Measurements from ENCODE around the gene PGA4. TPM values are rescaled to one million over a fixed set of nuclear protein-coding genes. Genes with fewer than 3 reads are reported as not detected.
"Not testable (repeated sequence)": the region's sequence is repeated elsewhere in the genome, so short reads cannot be mapped to it uniquely, and the experiment has no call there.

PGA4 gene
- total and polyA plus RNA-seq, 2 of the 8 experiments (the other 6 are each of a cell fraction or from before 2014, with no cell fraction given): 1.3 TPM; not detected in 1

DNA sequence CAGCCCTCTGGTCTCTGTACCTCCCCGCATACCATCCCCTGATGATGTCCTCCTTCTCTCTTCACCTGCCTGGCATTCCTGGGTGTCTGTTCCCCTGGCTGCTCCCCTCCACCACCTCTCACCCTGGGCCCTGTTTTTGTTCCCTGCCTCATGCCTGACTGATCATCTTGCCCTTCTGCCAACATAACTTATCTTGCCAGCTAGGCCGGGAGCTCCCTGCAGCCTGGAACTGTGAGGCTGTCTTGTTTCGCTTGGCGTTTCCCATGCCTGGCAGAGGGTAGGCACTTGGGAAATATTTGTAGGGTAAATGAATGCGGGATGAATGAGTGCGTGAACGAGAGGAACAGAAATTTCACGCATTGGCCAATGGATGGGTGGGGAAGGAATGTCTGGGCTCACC lies 27.1 kb downstream of the PGA4 start:
- not testable (repeated sequence) for FAIRE-seq; H3K27ac ChIP-seq (ENCODE audit: low read depth, low read length); H2BK15ac ChIP-seq (ENCODE audit: low read length); H3K79me2 ChIP-seq (ENCODE audit: control insufficient read depth in 1 of 2, insufficient read depth in 2 of 2, low read length in 2 of 2); H4K20me1 ChIP-seq (replicated peaks in 1 of 2; ENCODE audit: control insufficient read depth in 1 of 2, insufficient read depth in 2 of 2, low read length in 2 of 2); H3K18ac ChIP-seq (ENCODE audit: extremely low read depth, low read length); H4K8ac ChIP-seq (ENCODE audit: extremely low read depth, insufficient read depth, low read length); H3K9ac ChIP-seq (replicated peaks in 1 of 4; ENCODE audit: extremely low read depth in 1 of 4, low read depth in 3 of 4, low read length in 3 of 4); H2AK5ac ChIP-seq (ENCODE audit: low read depth, low read length); H3K14ac ChIP-seq (ENCODE audit: insufficient read length); H3K27me3 ChIP-seq (replicated peaks in 1 of 4; ENCODE audit: control insufficient read depth in 3 of 4, extremely low read depth in 1 of 4, insufficient read depth in 3 of 4, low read length in 3 of 4); H3K23ac ChIP-seq (ENCODE audit: insufficient read length); H3K4me2 ChIP-seq (ENCODE audit: insufficient read depth in 1 of 2, low read depth in 2 of 2, low read length in 2 of 2); DNase-seq (ENCODE audit: low read depth in 1 of 2, low spot score in 2 of 2); H2AFZ ChIP-seq (ENCODE audit: low read length); H4K5ac ChIP-seq (ENCODE audit: insufficient read length, low read depth, low read length); H3K4me1 ChIP-seq (replicated peaks in 1 of 4; ENCODE audit: control insufficient read depth in 3 of 4, insufficient read depth in 4 of 4, low read length in 3 of 4); H2BK5ac ChIP-seq (ENCODE audit: low read depth, low read length); H3K9me3 ChIP-seq (ENCODE audit: insufficient read depth in 2 of 2, low read depth in 1 of 2, low read length in 1 of 2); H3K56ac ChIP-seq (replicated peaks; ENCODE audit: insufficient read length, low read depth, low read length); H2BK12ac ChIP-seq (ENCODE audit: low read depth, low read length); H3K23me2 ChIP-seq (ENCODE audit: low read depth, low read length); H3K4ac ChIP-seq (replicated peaks; ENCODE audit: insufficient read length, low read depth, low read length); H2BK20ac ChIP-seq (ENCODE audit: low read length); H3K79me1 ChIP-seq (ENCODE audit: low read depth, low read length); H2BK120ac ChIP-seq (replicated peaks; ENCODE audit: low read depth, low read length); H3K4me3 ChIP-seq (ENCODE audit: extremely low read depth in 1 of 4, insufficient read depth in 2 of 4, low read depth in 3 of 4, low read length in 4 of 4); H3K36me3 ChIP-seq (ENCODE audit: control insufficient read depth in 2 of 4, insufficient read depth in 4 of 4, low read length in 3 of 4); H4K91ac ChIP-seq (replicated peaks; ENCODE audit: insufficient read length, low read length)
- ChIA-PET POLR2A (ENCODE audit: partially characterized antibody) (interaction anchor here (1.4 kb wide), 1 partner anchor 48 kb away, joined by 3 read pairs; no protein-coding TSS in a partner anchor), CTCF (ENCODE audit: partially characterized antibody) (interaction anchor here (0.6 to 4.8 kb wide), 3 partner anchors 27 to 136 kb away, joined by 3 to 19 read pairs (median 4); no protein-coding TSS in a partner anchor)
- WGBS, 2 experiments (ENCODE audit: extremely low coverage in 1 of 2, insufficient coverage in 1 of 2, insufficient read length in 1 of 2, insufficient replicate concordance in 2 of 2, low coverage in 1 of 2, low lambda C conversion rate in 2 of 2, missing lambda C conversion rate in 1 of 2): 94 to 95% methylated on average over 3 to 8 of the region's 8 CpGs
